ENCODE measurements around the gene MMP14. TPM values are rescaled to one million over a fixed set of nuclear protein-coding genes. Genes with fewer than 3 reads are reported as not detected.

Gene MMP14
- total RNA-seq, 4 donors from 2014 or later: 66.6 to 233 (median 172) TPM

DNA sequence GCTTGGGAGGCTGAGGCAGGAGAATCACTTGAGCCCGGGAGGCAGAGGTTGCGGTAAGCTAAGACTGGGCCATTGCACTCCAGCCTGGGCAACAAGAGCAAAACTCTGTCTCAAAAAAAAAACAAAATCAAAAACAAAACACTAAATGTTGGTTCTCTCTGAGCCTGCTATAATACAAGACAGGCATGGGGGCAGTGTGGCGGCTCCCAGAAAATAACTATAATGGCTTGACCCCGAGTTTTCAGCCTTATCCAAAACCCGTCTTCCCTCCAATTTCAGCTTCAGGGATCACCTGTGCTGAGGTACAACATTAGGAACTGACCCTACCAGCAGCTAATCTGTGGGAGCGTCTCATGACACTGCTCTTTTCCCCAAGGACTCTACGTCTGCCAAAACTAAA lies 22.0 kb upstream of the MMP14 start:
- H3K27me3 ChIP-seq: no peaks in the 10 kb centered on the region
- DNase-seq: no peak
- H3K27ac ChIP-seq: no peak overlapping the region
- intact Hi-C loops (cut with DNase I; ENCODE audit: low total_unique reads): no loop called here
- H3K9me3 ChIP-seq: no peaks in the 10 kb centered on the region
- H3K4me1 ChIP-seq: no peaks in the 10 kb centered on the region
- TF ChIP-seq, protein P1, sequence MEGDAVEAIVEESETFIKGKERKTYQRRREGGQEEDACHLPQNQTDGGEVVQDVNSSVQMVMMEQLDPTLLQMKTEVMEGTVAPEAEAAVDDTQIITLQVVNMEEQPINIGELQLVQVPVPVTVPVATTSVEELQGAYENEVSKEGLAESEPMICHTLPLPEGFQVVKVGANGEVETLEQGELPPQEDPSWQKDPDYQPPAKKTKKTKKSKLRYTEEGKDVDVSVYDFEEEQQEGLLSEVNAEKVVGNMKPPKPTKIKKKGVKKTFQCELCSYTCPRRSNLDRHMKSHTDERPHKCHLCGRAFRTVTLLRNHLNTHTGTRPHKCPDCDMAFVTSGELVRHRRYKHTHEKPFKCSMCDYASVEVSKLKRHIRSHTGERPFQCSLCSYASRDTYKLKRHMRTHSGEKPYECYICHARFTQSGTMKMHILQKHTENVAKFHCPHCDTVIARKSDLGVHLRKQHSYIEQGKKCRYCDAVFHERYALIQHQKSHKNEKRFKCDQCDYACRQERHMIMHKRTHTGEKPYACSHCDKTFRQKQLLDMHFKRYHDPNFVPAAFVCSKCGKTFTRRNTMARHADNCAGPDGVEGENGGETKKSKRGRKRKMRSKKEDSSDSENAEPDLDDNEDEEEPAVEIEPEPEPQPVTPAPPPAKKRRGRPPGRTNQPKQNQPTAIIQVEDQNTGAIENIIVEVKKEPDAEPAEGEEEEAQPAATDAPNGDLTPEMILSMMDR (IDR thresholded peaks at IDR 0.05): no peak
- no peak for TF ChIP-seq POLR2A (IDR thresholded peaks at IDR 0.05)
- no peaks in the 10 kb centered on the region for H3K36me3 ChIP-seq
- no peak overlapping the region for H3K4me3 ChIP-seq

DNA sequence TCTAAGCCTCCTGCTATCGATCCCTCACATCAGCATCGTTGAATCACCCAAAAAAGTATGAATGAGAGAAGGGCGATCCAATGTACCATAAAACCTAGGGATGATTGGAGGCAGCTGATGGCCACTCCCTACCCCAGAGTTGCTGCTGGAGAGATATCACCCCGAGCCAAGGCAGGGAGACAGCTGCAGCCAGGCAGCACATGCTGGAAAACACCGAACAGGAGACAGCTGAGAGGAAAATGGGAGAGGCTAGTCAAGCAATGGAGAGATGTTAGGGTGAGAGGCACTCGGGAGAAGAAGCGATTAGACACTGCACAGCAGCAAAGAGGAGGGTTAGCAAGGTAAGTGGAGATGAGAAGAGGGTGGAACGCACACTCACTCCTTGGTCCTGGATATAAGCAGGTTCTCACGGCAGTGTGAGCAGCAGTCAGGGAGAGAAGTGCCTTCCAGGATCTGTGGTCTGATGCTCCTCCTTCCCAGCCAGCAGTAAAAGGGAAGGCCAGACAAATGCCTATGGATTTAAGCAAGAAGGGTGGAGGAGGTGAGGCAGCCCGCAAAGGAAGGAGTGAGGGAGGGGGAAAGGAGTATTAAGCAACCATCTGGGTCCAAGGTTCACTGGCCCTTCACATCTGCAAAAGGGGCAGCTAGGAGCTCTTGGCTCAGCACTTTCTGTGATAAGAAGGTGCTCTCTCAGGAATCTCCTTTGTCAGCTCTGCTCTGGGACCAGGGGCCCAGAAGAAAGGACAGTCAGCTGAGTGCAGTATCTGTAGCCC lies 21.3 kb upstream of the MMP14 start, which contains the start of gene SLC7A7:
TSS of gene SLC7A7 (minus strand) at position 495 of the 773 bp plus-strand sequence. CDS start 2,037 bp downstream, outside the sequence.
- TF ChIP-seq, protein P1 (IDR thresholded peaks at IDR 0.05): no peak
- TF ChIP-seq POLR2A (IDR thresholded peaks at IDR 0.05): no peak
- intact Hi-C loops (cut with DNase I; ENCODE audit: low total_unique reads): no loop called here

DNA sequence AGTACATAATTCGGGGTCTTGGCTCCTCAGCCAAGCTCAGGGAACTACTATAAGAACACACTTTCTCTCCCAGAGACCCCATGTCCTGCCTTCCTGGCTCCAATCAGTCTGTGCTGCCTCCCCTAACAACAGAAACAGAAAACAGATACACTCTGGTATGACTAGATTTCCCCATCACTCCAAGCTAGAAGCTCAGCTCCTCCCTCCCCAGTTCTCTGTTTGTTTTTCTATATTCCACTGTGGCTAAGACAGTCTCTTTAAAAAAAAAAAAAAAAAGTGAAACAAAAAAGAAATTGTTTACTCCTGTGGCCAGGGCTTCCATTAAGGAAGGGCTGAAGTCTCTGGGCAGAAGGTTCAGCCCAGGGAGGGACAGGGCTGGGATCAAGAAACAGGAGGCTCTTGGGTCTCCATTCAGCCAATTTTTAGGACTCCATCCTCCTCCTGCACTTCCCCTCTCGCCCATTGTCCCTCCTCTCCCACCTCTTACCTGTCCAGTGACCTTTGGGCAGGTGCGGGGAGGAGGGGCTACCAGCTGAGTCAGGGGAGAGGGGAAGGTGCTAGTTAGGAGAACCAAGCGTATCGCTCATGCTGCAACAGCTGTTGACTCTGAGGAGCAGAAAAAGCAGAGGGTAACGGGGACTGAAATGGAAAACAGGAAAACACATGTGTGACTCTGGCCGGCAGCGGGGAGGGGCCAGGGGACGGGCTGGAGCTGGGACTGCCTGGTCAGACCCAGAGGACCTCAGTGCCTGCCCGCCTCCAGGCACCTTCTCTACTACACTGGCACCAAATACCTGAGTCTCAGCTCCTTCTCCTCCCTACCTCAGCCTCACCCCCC lies 17.0 kb upstream of the MMP14 start:
- Histone ChIP-seq H3K4me3 (peak overlapping the region in 1 of 2 donors; percentile 21), H3K9me3 (no peaks in the 10 kb centered on the region), H3K4me1 (peaks cover 0 to 12% of the 10 kb centered on the region in 2 donors), H3K36me3 (no peaks in the 10 kb centered on the region), H3K27ac (peak overlapping the region; percentile 76 to 81), H3K27me3 (no peaks in the 10 kb centered on the region)
- no peak for DNase-seq
- intact Hi-C loops (cut with DNase I; ENCODE audit: low total_unique reads): no loop called here
- TF ChIP-seq, protein P1 (IDR thresholded peaks at IDR 0.05): no peak
- no peak for TF ChIP-seq POLR2A (IDR thresholded peaks at IDR 0.05)

More for the DNA sequence above, 21.3 kb upstream of the MMP14 start, which contains the start of gene SLC7A7:
- Histone ChIP-seq H3K36me3 (no peaks in the 10 kb centered on the region), H3K27me3 (no peaks in the 10 kb centered on the region), H3K4me3 (no peak within 1 kb of the TSS), H3K27ac (peak within 1 kb of the TSS; percentile 33 to 49), H3K4me1 (peaks cover 0 to 6% of the 10 kb centered on the region in 2 donors), H3K9me3 (no peaks in the 10 kb centered on the region)
- no peak for DNase-seq

DNA sequence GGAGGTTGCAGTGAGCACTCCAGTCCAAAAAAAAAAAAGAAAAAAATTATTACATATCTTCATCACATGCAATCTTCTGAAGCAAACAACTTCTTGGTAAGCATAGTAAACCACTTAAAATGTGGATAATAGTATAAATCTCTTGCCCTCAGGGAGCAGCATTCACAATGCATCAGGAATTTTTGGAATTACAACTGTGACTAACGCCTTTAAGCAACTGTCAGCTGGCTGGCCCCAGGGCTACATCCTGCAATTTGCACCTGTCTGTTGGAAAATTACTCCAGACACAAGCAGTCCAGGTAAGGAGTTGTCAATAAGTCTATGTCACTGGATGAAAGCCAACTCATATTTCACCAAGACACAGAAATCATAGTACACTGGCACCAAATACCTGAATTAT lies 15.7 kb upstream of the MMP14 start:
- Histone ChIP-seq H3K27ac (no peak overlapping the region), H3K36me3 (no peaks in the 10 kb centered on the region), H3K4me3 (no peak overlapping the region), H3K9me3 (no peaks in the 10 kb centered on the region), H3K27me3 (no peaks in the 10 kb centered on the region), H3K4me1 (peaks cover 0 to 12% of the 10 kb centered on the region in 2 donors)
- intact Hi-C loops (cut with DNase I; ENCODE audit: low total_unique reads): loop anchor here (5.0 kb wide), 1 partner anchor 37 kb away; no protein-coding TSS in a partner anchor
- DNase-seq: no peak
- TF ChIP-seq, protein P1 (IDR thresholded peaks at IDR 0.05): no peak
- TF ChIP-seq POLR2A (IDR thresholded peaks at IDR 0.05): no peak
